Anterior cingulate cortex (tissue), 58 donors: Measurements from ENCODE around the gene NRN1L.
"Not testable (repeated sequence)": the region's sequence is repeated elsewhere in the genome, so short reads cannot be mapped to it uniquely, and the experiment has no call there.

ENCODE experiments used
- DNase-seq, 58 donors: peaks; one replicate each; lab custom pipeline; 2025; lab: John Stamatoyannopoulos, UW

The NRN1L gene

GRCh38 chr16:67915496-67915769 lies 30.7 kb downstream of the NRN1L start:
- DNase-seq: not testable (repeated sequence)

- no peak for DNase-seq
Observed at GRCh38 chr16:67915831-67916723, 31.4 kb downstream of the NRN1L start.

GRCh38 chr16:67917140-67917851 lies 32.6 kb downstream of the NRN1L start:
- DNase-seq: peak in 49 of 58 donors; percentile 23 to 83 (median 57)

- peak in 9 of 58 donors; percentile 21 to 62 (median 54) for DNase-seq
Observed at GRCh38 chr16:67917852-67918236, 33.2 kb downstream of the NRN1L start.

- no peak for DNase-seq
Observed at GRCh38 chr16:67919622-67920221, 35.0 kb downstream of the NRN1L start.

- DNase-seq: peak in 2 of 58 donors; percentile 17 to 42
Observed at GRCh38 chr16:67922221-67922620, 37.5 kb downstream of the NRN1L start.

- no peak for DNase-seq
Observed at GRCh38 chr16:67922740-67923139, 38.1 kb downstream of the NRN1L start.

- peak in 22 of 58 donors; percentile 19 to 58 (median 36) for DNase-seq
Observed at GRCh38 chr16:67923414-67924116, 38.9 kb downstream of the NRN1L start.

GRCh38 chr16:67924140-67924906 lies 39.6 kb downstream of the NRN1L start:
- peak in 2 of 58 donors; percentile 16 to 41 for DNase-seq

- DNase-seq: peak in 39 of 58 donors; percentile 20 to 70 (median 42)
Observed at GRCh38 chr16:67926181-67926750, 41.6 kb downstream of the NRN1L start.

GRCh38 chr16:67927131-67927941 lies 42.7 kb downstream of the NRN1L start:
- DNase-seq: no peak

GRCh38 chr16:67928147-67928546 lies 43.5 kb downstream of the NRN1L start:
- DNase-seq: no peak

- peak in 53 of 58 donors; percentile 15 to 83 (median 58) for DNase-seq
Observed at GRCh38 chr16:67928561-67929364, 44.1 kb downstream of the NRN1L start.

- DNase-seq: no peak
Observed at GRCh38 chr16:67930191-67930590, 45.5 kb downstream of the NRN1L start.

GRCh38 chr16:67930678-67931211 lies 46.1 kb downstream of the NRN1L start:
- DNase-seq: no peak

- no peak for DNase-seq
Observed at GRCh38 chr16:67931712-67932461, 47.2 kb downstream of the NRN1L start, which contains the start of gene CTRL. CTRL (minus strand) TSS chr16:67931862; CDS start chr16:67931852, 10 bp downstream.

- DNase-seq: no peak
Observed at GRCh38 chr16:67932462-67932840, 47.8 kb downstream of the NRN1L start.
